GM21515 (cell line): ENCODE results near the gene VANGL2.

Source experiments
- ATAC-seq: cut with Tn5 transposase; IDR thresholded peaks from one replicate; pipeline ENCODE4 v1.9.1; 2021; ENCODE audit not compliant: unreplicated experiment

The VANGL2 gene

GRCh38 chr1:160425847-160426246, 25.5 kb downstream of the VANGL2 start:
- ATAC-seq: no peak

- ATAC-seq: no peak
These were observed 27.3 kb downstream of the VANGL2 start for GRCh38 chr1:160427625-160428024.

- no peak for ATAC-seq
These were observed 27.7 kb downstream of the VANGL2 start for GRCh38 chr1:160428053-160428452.

DNA sequence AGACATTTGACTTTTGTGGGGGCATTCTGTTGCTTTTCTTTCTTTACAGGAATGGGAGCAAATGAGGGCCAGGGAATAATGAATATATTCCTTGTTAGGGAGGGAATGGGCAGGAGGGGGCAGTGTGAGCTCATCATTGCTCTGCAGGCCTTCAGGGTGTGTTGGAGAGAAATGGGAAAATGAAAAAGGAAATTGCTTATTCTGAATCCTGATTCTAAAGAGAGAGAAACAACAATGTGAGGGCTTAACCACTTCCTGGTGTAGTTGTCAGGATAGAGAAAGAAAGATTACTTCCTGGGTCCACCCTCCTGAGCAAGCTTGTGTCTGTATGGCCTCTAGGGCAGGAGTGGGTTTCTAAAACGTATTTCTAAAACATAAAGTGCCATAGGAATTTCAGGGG, 28.3 kb downstream of the VANGL2 start:
- ATAC-seq: no peak

DNA sequence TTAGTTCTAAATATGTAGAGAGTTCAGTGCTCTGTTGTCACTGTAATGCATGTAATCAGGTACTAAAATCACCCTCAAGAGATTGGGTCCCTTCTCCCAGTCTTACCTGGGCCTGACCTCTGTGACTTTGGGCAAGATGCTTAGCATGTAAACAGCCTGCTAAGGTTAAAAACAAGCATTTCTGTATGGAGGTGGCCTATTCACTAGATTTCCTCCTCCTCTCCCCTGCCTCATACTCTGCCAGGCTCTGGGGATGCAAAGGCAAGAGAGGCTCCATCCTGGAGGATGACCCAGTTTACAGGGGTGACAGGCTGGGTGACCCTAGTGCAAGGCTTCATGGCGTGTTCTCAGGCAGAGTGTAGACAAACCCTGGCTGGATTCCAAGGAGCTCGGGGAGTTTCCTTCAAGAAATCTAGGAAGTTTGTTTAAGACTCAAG, 28.8 kb downstream of the VANGL2 start:
- ATAC-seq: peak; percentile 6

- ATAC-seq: peak; percentile 40
These were observed 29.6 kb downstream of the VANGL2 start for GRCh38 chr1:160429702-160430535.

- no peak for ATAC-seq
These were observed 30.6 kb downstream of the VANGL2 start for GRCh38 chr1:160431006-160431405.

- no peak for ATAC-seq
These were observed 31.2 kb downstream of the VANGL2 start for GRCh38 chr1:160431571-160431970.

DNA sequence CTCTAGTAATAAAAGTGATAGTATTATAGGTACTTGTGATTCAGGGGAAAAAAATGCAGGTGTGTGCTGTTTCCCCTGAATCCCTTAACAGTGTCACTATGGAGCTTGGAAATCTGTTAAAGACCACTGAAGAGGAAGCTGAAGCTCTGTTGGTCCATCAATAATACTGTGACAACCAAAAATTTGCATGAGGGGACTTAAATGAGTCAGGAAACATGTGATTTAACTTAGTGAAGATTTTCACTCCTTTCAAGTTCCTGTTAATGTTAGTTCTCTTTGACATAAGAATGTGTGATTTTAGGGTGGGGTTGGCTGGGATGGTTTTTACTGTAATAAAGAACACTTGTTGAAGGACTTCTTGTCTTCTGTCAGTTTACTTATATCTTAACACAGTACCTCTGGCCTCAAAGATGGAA, 32.0 kb downstream of the VANGL2 start:
- no peak for ATAC-seq

- no peak for ATAC-seq
These were observed 36.6 kb downstream of the VANGL2 start for GRCh38 chr1:160436966-160437365.

GRCh38 chr1:160437432-160438316, 37.3 kb downstream of the VANGL2 start:
- peak; percentile 69 for ATAC-seq

DNA sequence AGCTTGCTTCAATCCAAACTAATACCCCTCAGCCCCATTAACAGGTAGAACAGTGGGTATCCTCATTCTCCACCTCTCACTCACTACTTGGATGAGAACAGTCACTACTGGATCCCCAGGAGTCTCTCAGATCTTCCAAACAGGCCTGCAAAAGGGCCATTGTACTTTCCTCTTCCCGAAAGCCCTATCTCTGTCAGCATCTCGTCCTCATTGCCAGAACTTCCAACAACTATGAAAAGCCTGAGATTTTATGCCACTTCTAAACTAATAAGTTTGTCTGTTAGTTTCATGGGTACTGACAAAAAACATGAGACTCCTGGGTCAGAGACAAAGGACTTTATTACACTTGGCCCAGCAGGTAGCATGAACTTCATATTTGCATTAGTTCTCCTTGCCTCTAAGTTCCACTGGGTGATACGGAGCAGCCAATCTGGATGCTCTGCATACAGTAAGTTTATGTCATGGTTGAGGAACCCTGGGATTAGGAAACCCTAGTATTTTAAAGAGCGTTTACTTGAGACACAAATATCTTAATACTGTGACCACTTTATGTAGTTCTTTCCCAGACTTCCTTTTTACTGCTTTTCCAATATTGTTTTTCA, 38.1 kb downstream of the VANGL2 start:
- peak; percentile 30 for ATAC-seq

DNA sequence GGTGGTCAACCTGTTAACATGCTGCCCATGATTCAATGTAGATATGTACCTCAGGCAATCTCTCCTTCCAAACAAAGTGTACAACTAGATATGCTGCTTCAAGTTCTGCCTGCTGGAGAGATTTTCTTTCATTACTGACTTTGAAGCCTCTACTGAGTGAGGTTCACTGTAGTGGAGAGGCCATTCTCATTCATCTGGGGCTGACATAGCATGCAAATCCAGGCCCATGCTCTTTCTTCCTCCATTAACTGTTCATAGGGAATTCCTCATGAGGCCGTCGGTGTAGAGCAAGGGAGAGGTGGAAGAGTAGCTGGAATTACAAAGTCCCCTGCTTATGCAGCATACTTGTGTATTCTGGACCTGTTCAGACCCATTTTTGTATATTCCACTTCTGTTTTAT, 38.6 kb downstream of the VANGL2 start:
- ATAC-seq: no peak

DNA sequence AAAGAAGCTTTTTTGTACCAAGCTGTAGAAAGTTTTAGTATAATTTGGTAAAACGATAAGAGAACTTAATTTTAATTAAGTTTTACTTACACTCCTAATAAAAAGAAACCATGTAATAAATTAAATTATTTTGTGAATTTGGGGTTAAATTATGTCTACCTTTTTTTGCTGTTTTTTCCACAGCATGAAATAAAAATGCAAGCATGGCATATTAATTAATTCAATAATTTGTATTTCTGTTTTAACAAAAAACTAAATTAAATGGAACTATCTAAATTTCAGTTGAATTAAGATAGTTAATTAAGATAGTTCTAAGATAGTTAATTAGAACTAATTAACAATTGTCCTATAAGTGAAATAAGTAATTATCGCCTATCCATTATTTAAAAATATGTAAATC, 39.4 kb downstream of the VANGL2 start:
- no peak for ATAC-seq

GRCh38 chr1:160446945-160447600, 46.7 kb downstream of the VANGL2 start:
- no peak for ATAC-seq

DNA sequence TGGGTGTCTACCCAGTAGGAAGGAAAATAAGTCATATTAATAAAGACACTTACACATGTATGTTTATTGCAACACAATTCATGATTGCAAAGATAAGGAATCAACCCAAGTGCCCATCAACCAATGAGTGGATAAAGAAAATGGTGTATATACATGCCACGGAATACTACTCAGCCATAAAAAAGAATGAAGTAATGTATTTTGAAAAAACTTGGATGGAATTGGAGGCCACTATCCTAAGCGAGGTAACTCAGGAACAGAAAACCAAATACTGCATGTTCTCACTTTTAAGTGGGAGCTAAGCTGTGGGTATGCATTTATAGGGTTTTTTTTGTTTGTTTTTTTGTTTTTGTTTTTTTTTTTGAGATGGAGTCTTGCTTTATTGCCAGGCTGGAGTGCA, 49.1 kb downstream of the VANGL2 start:
- no peak for ATAC-seq

- peak; percentile 49 for ATAC-seq
These were observed 50.9 kb downstream of the VANGL2 start for GRCh38 chr1:160451119-160451858.

DNA sequence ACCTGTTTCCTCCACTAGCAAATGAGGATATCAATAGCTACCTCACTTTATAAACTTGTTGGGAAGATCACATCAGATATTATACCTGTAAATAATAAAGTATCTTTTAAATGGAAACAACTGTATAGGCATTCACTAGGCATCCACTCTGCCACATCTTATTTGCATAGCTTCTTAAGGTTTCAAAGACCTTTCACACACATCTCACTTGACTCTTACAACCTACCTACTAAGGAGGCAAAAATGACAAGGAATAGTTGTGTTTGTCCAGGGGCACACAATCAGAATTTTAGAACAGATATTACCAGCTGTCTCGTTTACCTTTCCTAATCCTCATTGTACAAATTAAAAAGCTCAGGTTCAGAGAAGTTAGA, 51.5 kb downstream of the VANGL2 start:
- no peak for ATAC-seq

DNA sequence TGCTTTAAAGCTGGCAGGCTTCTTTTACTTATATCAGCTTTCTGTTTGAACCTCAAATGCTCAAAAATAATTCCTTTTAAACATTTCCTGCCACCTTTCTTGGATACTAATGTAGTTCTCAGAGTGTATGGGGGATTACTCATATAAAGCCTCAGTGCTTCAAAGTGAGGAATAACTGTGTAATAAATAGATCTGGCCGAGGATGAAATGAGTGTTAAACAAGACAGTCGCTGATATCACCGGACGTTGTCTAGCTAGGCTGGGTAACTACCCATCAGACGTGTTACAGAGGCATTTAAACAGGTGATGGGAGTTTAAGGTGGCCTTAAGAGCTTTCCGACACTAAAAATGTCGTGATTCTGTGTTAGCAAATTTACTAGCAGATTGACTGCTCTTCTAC, 53.1 kb downstream of the VANGL2 start:
- no peak for ATAC-seq

- no peak for ATAC-seq
These were observed 54.2 kb downstream of the VANGL2 start for GRCh38 chr1:160454371-160455152.
